Thymus (tissue), 11 donors: ENCODE data around the gene DCAF4. TPM values are rescaled to one million over a fixed set of nuclear protein-coding genes. Genes with fewer than 3 reads are reported as not detected.

ENCODE experiments used
- DNase-seq, 9 donors: peaks; one replicate each; pipeline ENCODE4 v3.0.0-alpha.2; 2013; ENCODE audit warnings: low spot score in 9 of 9, low read depth in 6 of 9, missing footprints in 1 of 9
- H3K27ac ChIP-seq, 2 donors: one replicate each; pipeline ENCODE4 v1.5.1; 2013; ENCODE audit warnings: control low read depth in 1 of 2, low read depth in 1 of 2, low read length in 1 of 2, mild to moderate bottlenecking in 1 of 2, moderate library complexity in 1 of 2
- H3K27me3 ChIP-seq, 2 donors: one replicate each; pipeline ENCODE4 v1.5.1; 2013; ENCODE audit warnings: low read length in 1 of 2; ENCODE audit not compliant: control insufficient read depth in 2 of 2, insufficient read depth in 1 of 2
- H3K36me3 ChIP-seq, 2 donors: one replicate each; pipeline ENCODE4 v1.5.1; 2013; ENCODE audit warnings: low read length in 1 of 2, mild to moderate bottlenecking in 1 of 2, moderate library complexity in 1 of 2; ENCODE audit not compliant: control insufficient read depth in 2 of 2, insufficient read depth in 2 of 2
- H3K4me1 ChIP-seq, 2 donors: one replicate each; pipeline ENCODE4 v1.5.1; 2013; ENCODE audit warnings: low read length in 2 of 2; ENCODE audit not compliant: control insufficient read depth in 2 of 2, insufficient read depth in 2 of 2
- H3K4me3 ChIP-seq, 2 donors: one replicate each; pipeline ENCODE4 v1.5.1; 2013; ENCODE audit warnings: low read length in 2 of 2, control low read depth in 1 of 2, mild to moderate bottlenecking in 1 of 2
- H3K9me3 ChIP-seq, 2 donors: one replicate each; pipeline ENCODE4 v1.5.1; 2013; ENCODE audit warnings: low read length in 1 of 2, mild to moderate bottlenecking in 1 of 2; ENCODE audit not compliant: control insufficient read depth in 2 of 2, insufficient read depth in 1 of 2
- WGBS: extraction: QIAGEN DNeasy Blood & Tissue Kit; methylation state at CpG from one replicate; pipeline ENCODE4 v1.1.7; 2013; 5-methylcytosine and 5-hydroxymethylcytosine counted together
- polyA plus RNA-seq: library from polyadenylated mRNA; stranded (reverse); fragments of 200-250 nt; gene quantifications from one replicate; pipeline ENCODE4 v1.2.3, GENCODE V29; 2013
- total RNA-seq: library from RNA; stranded (reverse); fragments of 120-200 nt; gene quantifications from one replicate; pipeline ENCODE4 v1.2.4, GENCODE V29; 2013
- donor health status: healthy.

The DCAF4 gene
- total and polyA plus RNA-seq, 2 donors: 7.7 to 10.7 TPM

DNA sequence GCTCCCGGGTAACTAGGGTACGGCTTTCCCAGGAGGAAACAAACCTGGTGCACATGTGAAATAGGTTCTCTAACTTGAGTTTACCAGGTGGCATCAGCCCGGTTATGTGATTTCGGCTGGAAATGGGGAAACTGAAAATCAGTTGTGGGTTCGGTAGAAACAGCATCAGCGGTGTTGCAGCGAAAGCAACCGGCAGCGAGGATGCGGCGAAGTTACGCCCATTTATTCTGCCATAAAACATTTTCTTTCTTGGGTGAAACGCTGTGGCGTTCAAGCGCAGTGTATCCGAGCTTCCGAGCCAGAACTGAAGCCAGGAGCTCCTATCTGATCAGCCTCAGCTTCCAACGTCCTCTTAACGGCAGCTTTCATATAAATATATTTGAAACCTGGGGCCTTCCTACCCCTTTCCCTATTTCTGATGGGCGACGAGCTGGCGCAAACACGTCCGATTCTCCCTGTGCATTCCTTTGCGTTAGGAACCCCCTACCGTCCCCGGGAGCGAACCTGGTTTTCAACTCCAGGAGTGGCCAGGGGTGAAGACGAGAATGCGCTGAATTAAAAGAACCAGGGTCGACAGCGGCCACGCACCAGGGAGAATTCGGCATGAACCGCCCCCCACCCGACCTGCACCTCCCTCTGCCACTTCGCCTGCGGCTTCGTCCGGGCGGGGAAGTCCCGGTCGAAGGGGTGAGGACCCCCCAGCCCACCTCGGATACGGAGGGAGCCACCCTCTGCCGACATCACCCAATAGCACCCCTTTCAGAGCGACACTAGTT is 34.0 kb upstream of the DCAF4 start:
- H3K27me3 ChIP-seq: peaks cover 45 to 53% of the 10 kb centered on the region in 2 donors
- H3K27ac ChIP-seq: no peak overlapping the region
- peak in 4 of 9 donors; percentile 13 to 60 (median 36) for DNase-seq
- H3K9me3 ChIP-seq: no peaks in the 10 kb centered on the region
- whole genome bisulfite sequencing: 2% methylated on average over 47 of the region's 47 CpGs
- no peaks in the 10 kb centered on the region for H3K36me3 ChIP-seq
- peaks cover 16 to 31% of the 10 kb centered on the region in 2 donors for H3K4me1 ChIP-seq
- peak overlapping the region; percentile 74 to 78 for H3K4me3 ChIP-seq

GRCh38 chr14:72892879-72893635 is 33.2 kb upstream of the DCAF4 start:
- Histone ChIP-seq H3K4me3 (peak overlapping the region; percentile 74 to 78), H3K4me1 (peaks cover 16 to 31% of the 10 kb centered on the region in 2 donors), H3K27ac (no peak overlapping the region), H3K9me3 (no peaks in the 10 kb centered on the region), H3K36me3 (no peaks in the 10 kb centered on the region), H3K27me3 (peaks cover 45 to 52% of the 10 kb centered on the region in 2 donors)
- DNase-seq: peak in 5 of 9 donors; percentile 10 to 61 (median 42)
- under 1% methylated on average over 68 of the region's 68 CpGs for WGBS

DNA sequence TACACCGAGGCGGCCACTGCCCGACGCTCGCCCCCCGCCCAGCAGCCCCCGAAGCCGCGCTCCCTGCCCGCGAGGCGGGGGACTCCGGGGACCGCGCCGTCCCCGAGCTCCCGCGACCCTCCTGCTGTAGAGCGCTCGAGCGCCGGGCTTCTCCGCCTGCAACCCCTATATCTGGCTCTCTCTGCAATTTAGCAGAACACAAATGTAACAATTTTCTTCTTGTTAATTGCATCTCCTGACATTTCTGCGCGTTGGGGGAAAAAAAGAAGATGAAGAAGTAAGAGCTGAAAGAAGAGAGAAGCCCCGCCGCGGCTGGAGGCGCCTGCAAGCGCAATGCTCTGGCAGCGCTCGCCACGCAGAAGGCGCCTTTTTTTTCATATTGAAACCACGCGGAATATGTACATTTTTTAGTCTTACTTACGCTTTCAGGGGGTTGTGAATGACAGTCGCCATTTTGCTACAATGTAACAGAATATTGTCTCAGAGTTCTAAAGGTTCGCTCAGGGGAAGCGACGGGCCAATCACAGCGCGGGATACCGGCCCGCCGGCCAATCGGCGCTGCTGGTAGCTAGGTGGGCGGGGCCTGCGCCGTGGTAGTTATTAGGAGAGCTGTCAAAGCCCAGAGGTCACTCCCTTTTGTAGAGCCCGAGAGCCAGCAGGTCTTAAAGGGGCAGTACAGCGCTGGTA is 32.5 kb upstream of the DCAF4 start, which contains the start of gene DPF3:
Gene DPF3, minus strand, starts transcription at position 466 of the 687 bp plus-strand sequence. Its CDS starts 13 bp downstream, at position 453.
- Histone ChIP-seq H3K36me3 (no peaks in the 10 kb centered on the region), H3K9me3 (no peaks in the 10 kb centered on the region), H3K27ac (peak within 1 kb of the TSS; percentile 31 to 79), H3K27me3 (peaks cover 45 to 50% of the 10 kb centered on the region in 2 donors), H3K4me3 (peak within 1 kb of the TSS; percentile 74 to 78), H3K4me1 (peaks cover 16 to 31% of the 10 kb centered on the region in 2 donors)
- WGBS: under 1% methylated on average over 54 of the region's 54 CpGs
- peak; percentile 76 to 93 (median 82) for DNase-seq

DNA sequence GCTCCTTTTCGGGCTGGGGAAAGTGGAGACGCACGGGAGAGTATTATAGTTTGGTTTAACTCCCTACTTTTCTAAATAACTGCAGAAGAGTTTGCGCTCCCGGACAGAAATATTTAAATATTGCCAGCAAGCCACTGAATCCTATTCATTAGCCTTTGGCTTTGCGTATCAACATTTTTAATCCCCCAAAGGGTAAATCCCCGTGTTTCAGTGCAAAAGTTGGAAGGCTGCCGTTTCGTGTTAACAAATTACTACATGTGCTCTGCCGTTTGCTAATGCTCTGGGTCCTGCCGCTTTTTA is 32.0 kb upstream of the DCAF4 start:
- no peak for DNase-seq
- 2% methylated on average over 11 of the region's 11 CpGs for WGBS
- no peak overlapping the region for H3K27ac ChIP-seq
- no peaks in the 10 kb centered on the region for H3K36me3 ChIP-seq
- H3K4me1 ChIP-seq: peaks cover 16 to 34% of the 10 kb centered on the region in 2 donors
- H3K4me3 ChIP-seq: peak overlapping the region; percentile 74 to 78
- H3K27me3 ChIP-seq: peaks cover 45 to 50% of the 10 kb centered on the region in 2 donors
- H3K9me3 ChIP-seq: no peaks in the 10 kb centered on the region

- H3K27ac ChIP-seq: no peak overlapping the region
- H3K4me1 ChIP-seq: peaks cover 16 to 37% of the 10 kb centered on the region in 2 donors
- H3K27me3 ChIP-seq: peaks cover 45 to 50% of the 10 kb centered on the region in 2 donors
- H3K9me3 ChIP-seq: no peaks in the 10 kb centered on the region
- 3% methylated on average over 25 of the region's 25 CpGs for WGBS
- peak overlapping the region; percentile 74 to 78 for H3K4me3 ChIP-seq
- H3K36me3 ChIP-seq: no peaks in the 10 kb centered on the region
- DNase-seq: peak in 4 of 9 donors; percentile 6 to 45 (median 21)
These were observed 31.5 kb upstream of the DCAF4 start for GRCh38 chr14:72894623-72895378.

DNA sequence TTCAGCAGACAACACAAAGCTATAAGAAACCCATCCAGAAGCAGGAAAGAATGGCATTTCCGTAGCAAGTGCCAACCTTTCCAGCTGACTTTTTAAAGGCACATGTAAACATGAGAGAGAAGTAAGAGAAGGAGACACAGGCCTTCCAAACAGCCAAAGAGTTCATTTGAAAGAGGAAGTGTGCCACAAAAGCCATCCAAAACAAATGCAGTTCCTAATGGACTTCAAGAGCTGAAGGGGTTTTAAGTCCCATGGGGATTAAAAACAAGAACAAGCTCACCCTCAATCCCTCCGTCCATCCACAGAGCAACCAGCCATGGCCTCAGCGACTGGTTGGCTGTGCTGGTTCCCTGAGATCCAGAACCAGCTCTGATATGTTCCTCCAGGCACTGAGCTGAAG is 27.8 kb upstream of the DCAF4 start:
- Histone ChIP-seq H3K4me1 (peaks cover 7 to 23% of the 10 kb centered on the region in 2 donors), H3K27ac (no peak overlapping the region), H3K36me3 (no peaks in the 10 kb centered on the region), H3K27me3 (peaks cover 17 to 24% of the 10 kb centered on the region in 2 donors), H3K9me3 (no peaks in the 10 kb centered on the region), H3K4me3 (no peak overlapping the region)
- DNase-seq: no peak
- WGBS: 66% methylated on average over 3 of the region's 3 CpGs

DNA sequence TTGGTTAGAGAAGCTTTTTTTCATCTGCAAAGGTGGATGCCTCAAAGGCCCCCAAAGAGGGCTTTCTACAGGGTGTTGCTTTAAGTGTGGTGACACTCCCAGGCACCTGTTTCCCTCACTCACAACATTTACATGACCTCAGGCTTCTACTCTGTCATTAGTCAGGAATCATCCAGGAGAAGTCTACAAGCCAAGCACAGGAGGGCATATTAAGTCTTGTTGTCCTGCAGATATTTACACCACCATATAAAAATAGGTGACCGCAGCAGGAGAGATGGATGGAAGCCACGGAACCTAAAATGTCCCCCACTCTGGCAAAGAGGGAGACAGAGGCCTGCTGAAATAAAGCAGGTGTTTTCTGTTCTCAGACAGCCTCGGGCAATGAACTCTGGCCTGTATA is 24.9 kb upstream of the DCAF4 start:
- 95% methylated on average over 3 of the region's 3 CpGs for WGBS
- Histone ChIP-seq H3K4me1 (peaks cover 0 to 12% of the 10 kb centered on the region in 2 donors), H3K36me3 (no peaks in the 10 kb centered on the region), H3K27me3 (peaks cover 0 to 5% of the 10 kb centered on the region in 2 donors), H3K4me3 (no peak overlapping the region), H3K27ac (no peak overlapping the region), H3K9me3 (no peaks in the 10 kb centered on the region)
- no peak for DNase-seq

- H3K27me3 ChIP-seq: no peaks in the 10 kb centered on the region
- H3K9me3 ChIP-seq: no peaks in the 10 kb centered on the region
- no peak for DNase-seq
- no peak overlapping the region for H3K4me3 ChIP-seq
- H3K36me3 ChIP-seq: no peaks in the 10 kb centered on the region
- peaks cover 0 to 12% of the 10 kb centered on the region in 2 donors for H3K4me1 ChIP-seq
- no peak overlapping the region for H3K27ac ChIP-seq
- 98% methylated on average over 5 of the region's 5 CpGs for WGBS
These were observed 23.3 kb upstream of the DCAF4 start for GRCh38 chr14:72902801-72903530.
